ENCODE results near the gene CNTNAP5. TPM values are rescaled to one million over a fixed set of nuclear protein-coding genes. Genes with fewer than 3 reads are reported as not detected.

CNTNAP5 gene
- total RNA-seq (10 to 100 TPM; 32.9 to 63.2 TPM), polyA plus RNA-seq (ENCODE audit: insufficient read length in 2 of 2) (10 to 100 TPM; 16.7 to 45.3 TPM)
- long read RNA-seq, donor 1, partial matches to known transcripts, result 18 of 18 reads
- long read RNA-seq, donor 1, other reads (novel, unspliced or antisense), result 0 of 18 reads
- long read RNA-seq, donor 2, partial matches to known transcripts, result 14 of 14 reads
- long read RNA-seq, donor 2, other reads (novel, unspliced or antisense), result 0 of 14 reads
- long read RNA-seq, donor 3, result 0 reads
- long read RNA-seq, donor 4, result 0 reads

- under 1% methylated on average over 37 of the region's 37 CpGs for WGBS (ENCODE audit: insufficient coverage)
Observed at GRCh38 chr2:124025171-124025580, at the start of gene CNTNAP5. Gene CNTNAP5, plus strand, starts transcription at chr2:124025287. Its CDS starts 364 bp downstream, at chr2:124025651.

GRCh38 chr2:123976054-123976648 lies 48.9 kb upstream of the CNTNAP5 start:
- Histone ChIP-seq H3K4me3 (ENCODE audit: low read depth, low read length) (no peak overlapping the region), H3K36me3 (ENCODE audit: control insufficient read depth, insufficient read depth, low read length) (no peaks in the 10 kb centered on the region), H3K9me3 (ENCODE audit: control insufficient read depth, insufficient read depth, low read length) (peaks cover 2% of the 10 kb centered on the region), H3K27ac (ENCODE audit: low read depth, low read length) (no peak overlapping the region), H3K4me1 (ENCODE audit: control insufficient read depth, insufficient read depth, low read length) (no peaks in the 10 kb centered on the region), H3K27me3 (ENCODE audit: control insufficient read depth, insufficient read depth, low read length) (no peaks in the 10 kb centered on the region)
- WGBS (ENCODE audit: insufficient coverage), result no CpG with 5 or more reads among the region's 4 CpGs
- no peak for DNase-seq (ENCODE audit: low read depth in 4 of 6, low spot score in 6 of 6)

More at GRCh38 chr2:124025171-124025580, at the start of gene CNTNAP5:
- H3K27ac ChIP-seq (ENCODE audit: low read depth, low read length), result peak within 1 kb of the TSS; percentile 43
- H3K9me3 ChIP-seq (ENCODE audit: control insufficient read depth, insufficient read depth, low read length), result no peaks in the 10 kb centered on the region
- H3K4me1 ChIP-seq (ENCODE audit: control insufficient read depth, insufficient read depth, low read length), result peaks cover 9% of the 10 kb centered on the region
- H3K4me3 ChIP-seq (ENCODE audit: low read depth, low read length), result peak within 1 kb of the TSS; percentile 62
- no peaks in the 10 kb centered on the region for H3K36me3 ChIP-seq (ENCODE audit: control insufficient read depth, insufficient read depth, low read length)
- H3K27me3 ChIP-seq (ENCODE audit: control insufficient read depth, insufficient read depth, low read length), result peaks cover 6% of the 10 kb centered on the region
- peak in 5 of 6 donors; percentile 67 to 91 (median 71) for DNase-seq (ENCODE audit: low read depth in 4 of 6, low spot score in 6 of 6)

- peak in 2 of 6 donors; percentile 31 to 41 for DNase-seq (ENCODE audit: low read depth in 4 of 6, low spot score in 6 of 6)
- Histone ChIP-seq H3K27me3 (ENCODE audit: control insufficient read depth, insufficient read depth, low read length) (no peaks in the 10 kb centered on the region), H3K4me3 (ENCODE audit: low read depth, low read length) (no peak overlapping the region), H3K27ac (ENCODE audit: low read depth, low read length) (no peak overlapping the region), H3K36me3 (ENCODE audit: control insufficient read depth, insufficient read depth, low read length) (no peaks in the 10 kb centered on the region), H3K9me3 (ENCODE audit: control insufficient read depth, insufficient read depth, low read length) (peaks cover 1% of the 10 kb centered on the region), H3K4me1 (ENCODE audit: control insufficient read depth, insufficient read depth, low read length) (no peaks in the 10 kb centered on the region)
- WGBS (ENCODE audit: insufficient coverage), result 100% methylated on average over 1 of the region's 8 CpGs
Observed at GRCh38 chr2:123993728-123994323, 31.3 kb upstream of the CNTNAP5 start.

GRCh38 chr2:123999681-124000080 lies 25.4 kb upstream of the CNTNAP5 start:
- Histone ChIP-seq H3K4me3 (ENCODE audit: low read depth, low read length) (no peak overlapping the region), H3K4me1 (ENCODE audit: control insufficient read depth, insufficient read depth, low read length) (no peaks in the 10 kb centered on the region), H3K27ac (ENCODE audit: low read depth, low read length) (no peak overlapping the region), H3K27me3 (ENCODE audit: control insufficient read depth, insufficient read depth, low read length) (no peaks in the 10 kb centered on the region), H3K36me3 (ENCODE audit: control insufficient read depth, insufficient read depth, low read length) (no peaks in the 10 kb centered on the region), H3K9me3 (ENCODE audit: control insufficient read depth, insufficient read depth, low read length) (no peaks in the 10 kb centered on the region)
- no CpG with 5 or more reads among the region's 2 CpGs for WGBS (ENCODE audit: insufficient coverage)
- no peak for DNase-seq (ENCODE audit: low read depth in 4 of 6, low spot score in 6 of 6)

- no peak overlapping the region for H3K4me3 ChIP-seq (ENCODE audit: low read depth, low read length)
- H3K36me3 ChIP-seq (ENCODE audit: control insufficient read depth, insufficient read depth, low read length), result no peaks in the 10 kb centered on the region
- no peaks in the 10 kb centered on the region for H3K4me1 ChIP-seq (ENCODE audit: control insufficient read depth, insufficient read depth, low read length)
- WGBS (ENCODE audit: insufficient coverage), result 60% methylated on average over 2 of the region's 11 CpGs
- DNase-seq (ENCODE audit: low read depth in 4 of 6, low spot score in 6 of 6), result peak in 2 of 6 donors; percentile 74 to 83
- H3K9me3 ChIP-seq (ENCODE audit: control insufficient read depth, insufficient read depth, low read length), result no peaks in the 10 kb centered on the region
- H3K27ac ChIP-seq (ENCODE audit: low read depth, low read length), result no peak overlapping the region
- H3K27me3 ChIP-seq (ENCODE audit: control insufficient read depth, insufficient read depth, low read length), result no peaks in the 10 kb centered on the region
Observed at GRCh38 chr2:124001696-124002430, 23.2 kb upstream of the CNTNAP5 start.

- H3K4me3 ChIP-seq (ENCODE audit: low read depth, low read length), result no peak overlapping the region
- no peaks in the 10 kb centered on the region for H3K27me3 ChIP-seq (ENCODE audit: control insufficient read depth, insufficient read depth, low read length)
- no peak overlapping the region for H3K27ac ChIP-seq (ENCODE audit: low read depth, low read length)
- peak in 2 of 6 donors; percentile 37 to 78 for DNase-seq (ENCODE audit: low read depth in 4 of 6, low spot score in 6 of 6)
- H3K4me1 ChIP-seq (ENCODE audit: control insufficient read depth, insufficient read depth, low read length), result no peaks in the 10 kb centered on the region
- H3K36me3 ChIP-seq (ENCODE audit: control insufficient read depth, insufficient read depth, low read length), result no peaks in the 10 kb centered on the region
- no peaks in the 10 kb centered on the region for H3K9me3 ChIP-seq (ENCODE audit: control insufficient read depth, insufficient read depth, low read length)
Observed at GRCh38 chr2:124018890-124019289, 6.2 kb upstream of the CNTNAP5 start.

- Histone ChIP-seq H3K4me3 (ENCODE audit: low read depth, low read length) (peak overlapping the region; percentile 62), H3K9me3 (ENCODE audit: control insufficient read depth, insufficient read depth, low read length) (no peaks in the 10 kb centered on the region), H3K27ac (ENCODE audit: low read depth, low read length) (no peak overlapping the region), H3K4me1 (ENCODE audit: control insufficient read depth, insufficient read depth, low read length) (peaks cover 9% of the 10 kb centered on the region), H3K36me3 (ENCODE audit: control insufficient read depth, insufficient read depth, low read length) (no peaks in the 10 kb centered on the region), H3K27me3 (ENCODE audit: control insufficient read depth, insufficient read depth, low read length) (peaks cover 6% of the 10 kb centered on the region)
- DNase-seq (ENCODE audit: low read depth in 4 of 6, low spot score in 6 of 6), result peak in 3 of 6 donors; percentile 70 to 93 (median 72)
- WGBS (ENCODE audit: insufficient coverage), result under 1% methylated on average over 23 of the region's 36 CpGs
Observed at GRCh38 chr2:124024561-124025170, 421 bp upstream of the CNTNAP5 start.

- H3K27ac ChIP-seq (ENCODE audit: low read depth, low read length), result peak overlapping the region; percentile 43
- peak overlapping the region; percentile 62 for H3K4me3 ChIP-seq (ENCODE audit: low read depth, low read length)
Observed at GRCh38 chr2:124025891-124026434, 876 bp downstream of the CNTNAP5 start.

GRCh38 chr2:124026503-124026902 lies 1.4 kb downstream of the CNTNAP5 start:
- Histone ChIP-seq H3K9me3 (ENCODE audit: control insufficient read depth, insufficient read depth, low read length) (no peaks in the 10 kb centered on the region), H3K4me3 (ENCODE audit: low read depth, low read length) (peak overlapping the region; percentile 62), H3K27me3 (ENCODE audit: control insufficient read depth, insufficient read depth, low read length) (peaks cover 6% of the 10 kb centered on the region), H3K36me3 (ENCODE audit: control insufficient read depth, insufficient read depth, low read length) (no peaks in the 10 kb centered on the region), H3K4me1 (ENCODE audit: control insufficient read depth, insufficient read depth, low read length) (peaks cover 9% of the 10 kb centered on the region), H3K27ac (ENCODE audit: low read depth, low read length) (no peak overlapping the region)
- peak in 2 of 6 donors; percentile 27 to 65 for DNase-seq (ENCODE audit: low read depth in 4 of 6, low spot score in 6 of 6)
- WGBS (ENCODE audit: insufficient coverage), result no CpG with 5 or more reads among the region's 2 CpGs

More at GRCh38 chr2:124025891-124026434, 876 bp downstream of the CNTNAP5 start:
- peaks cover 6% of the 10 kb centered on the region for H3K27me3 ChIP-seq (ENCODE audit: control insufficient read depth, insufficient read depth, low read length)
- no peaks in the 10 kb centered on the region for H3K9me3 ChIP-seq (ENCODE audit: control insufficient read depth, insufficient read depth, low read length)
- DNase-seq (ENCODE audit: low read depth in 4 of 6, low spot score in 6 of 6), result peak in 3 of 6 donors; percentile 43 to 75 (median 53)
- peaks cover 9% of the 10 kb centered on the region for H3K4me1 ChIP-seq (ENCODE audit: control insufficient read depth, insufficient read depth, low read length)
- WGBS (ENCODE audit: insufficient coverage), result 21% methylated on average over 10 of the region's 14 CpGs
- no peaks in the 10 kb centered on the region for H3K36me3 ChIP-seq (ENCODE audit: control insufficient read depth, insufficient read depth, low read length)
